ENCODE data around the gene VIL1. TPM values are rescaled to one million over a fixed set of nuclear protein-coding genes. Genes with fewer than 3 reads are reported as not detected.

The VIL1 gene
- total and polyA plus RNA-seq, 4 donors, result 0.06 to 0.77 (median 0.15) TPM

GRCh38 chr2:218384975-218385374, 33.9 kb upstream of the VIL1 start:
- 87 to 91% methylated on average over 9 of the region's 9 CpGs for WGBS, 2 donors
- H3K36me3 ChIP-seq (ENCODE audit: control insufficient read depth in 4 of 4, insufficient read depth in 4 of 4, low read length in 4 of 4), result no peaks in the 10 kb centered on the region
- H3K27me3 ChIP-seq (ENCODE audit: control insufficient read depth in 3 of 3, insufficient read depth in 3 of 3, low read length in 2 of 3), result no peaks in the 10 kb centered on the region
- H3K27ac ChIP-seq (ENCODE audit: low read depth in 1 of 2, low read length in 1 of 2), result no peak overlapping the region
- no peak overlapping the region for H3K9ac ChIP-seq (ENCODE audit: insufficient read depth in 1 of 2, low read length in 2 of 2)
- DNase-seq (no peak), ATAC-seq (ENCODE audit: insufficient read depth, low FRiP score) (no peak)
- no peaks in the 10 kb centered on the region for H3K9me3 ChIP-seq (ENCODE audit: control insufficient read depth in 4 of 4, insufficient read depth in 3 of 4, low read length in 3 of 4)
- H3K4me1 ChIP-seq (ENCODE audit: control insufficient read depth in 5 of 5, insufficient read depth in 5 of 5, low read length in 5 of 5), result peaks cover 0 to 6% (median 3%) of the 10 kb centered on the region in 5 donors
- TF ChIP-seq, protein P1, sequence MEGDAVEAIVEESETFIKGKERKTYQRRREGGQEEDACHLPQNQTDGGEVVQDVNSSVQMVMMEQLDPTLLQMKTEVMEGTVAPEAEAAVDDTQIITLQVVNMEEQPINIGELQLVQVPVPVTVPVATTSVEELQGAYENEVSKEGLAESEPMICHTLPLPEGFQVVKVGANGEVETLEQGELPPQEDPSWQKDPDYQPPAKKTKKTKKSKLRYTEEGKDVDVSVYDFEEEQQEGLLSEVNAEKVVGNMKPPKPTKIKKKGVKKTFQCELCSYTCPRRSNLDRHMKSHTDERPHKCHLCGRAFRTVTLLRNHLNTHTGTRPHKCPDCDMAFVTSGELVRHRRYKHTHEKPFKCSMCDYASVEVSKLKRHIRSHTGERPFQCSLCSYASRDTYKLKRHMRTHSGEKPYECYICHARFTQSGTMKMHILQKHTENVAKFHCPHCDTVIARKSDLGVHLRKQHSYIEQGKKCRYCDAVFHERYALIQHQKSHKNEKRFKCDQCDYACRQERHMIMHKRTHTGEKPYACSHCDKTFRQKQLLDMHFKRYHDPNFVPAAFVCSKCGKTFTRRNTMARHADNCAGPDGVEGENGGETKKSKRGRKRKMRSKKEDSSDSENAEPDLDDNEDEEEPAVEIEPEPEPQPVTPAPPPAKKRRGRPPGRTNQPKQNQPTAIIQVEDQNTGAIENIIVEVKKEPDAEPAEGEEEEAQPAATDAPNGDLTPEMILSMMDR (IDR thresholded peaks at IDR 0.05; ENCODE audit: control extremely low read depth, extremely low read depth), result no peak
- no peak overlapping the region for H3K4me3 ChIP-seq

GRCh38 chr2:218386505-218387368, 32.2 kb upstream of the VIL1 start:
- WGBS, 2 donors, result 69 to 70% methylated on average over 23 of the region's 23 CpGs
- Histone ChIP-seq H3K36me3 (ENCODE audit: control insufficient read depth in 4 of 4, insufficient read depth in 4 of 4, low read length in 4 of 4) (no peaks in the 10 kb centered on the region), H3K9me3 (ENCODE audit: control insufficient read depth in 4 of 4, insufficient read depth in 3 of 4, low read length in 3 of 4) (no peaks in the 10 kb centered on the region), H3K27ac (ENCODE audit: low read depth in 1 of 2, low read length in 1 of 2) (peak overlapping the region; percentile 22 to 82), H3K4me3 (no peak overlapping the region), H3K4me1 (ENCODE audit: control insufficient read depth in 5 of 5, insufficient read depth in 5 of 5, low read length in 5 of 5) (peaks cover 0 to 6% (median 3%) of the 10 kb centered on the region in 5 donors), H3K27me3 (ENCODE audit: control insufficient read depth in 3 of 3, insufficient read depth in 3 of 3, low read length in 2 of 3) (no peaks in the 10 kb centered on the region), H3K9ac (ENCODE audit: insufficient read depth in 1 of 2, low read length in 2 of 2) (no peak overlapping the region)
- DNase-seq (no peak), ATAC-seq (ENCODE audit: insufficient read depth, low FRiP score) (no peak)
- TF ChIP-seq, protein P1 (IDR thresholded peaks at IDR 0.05; ENCODE audit: control extremely low read depth, extremely low read depth), result no peak

DNA sequence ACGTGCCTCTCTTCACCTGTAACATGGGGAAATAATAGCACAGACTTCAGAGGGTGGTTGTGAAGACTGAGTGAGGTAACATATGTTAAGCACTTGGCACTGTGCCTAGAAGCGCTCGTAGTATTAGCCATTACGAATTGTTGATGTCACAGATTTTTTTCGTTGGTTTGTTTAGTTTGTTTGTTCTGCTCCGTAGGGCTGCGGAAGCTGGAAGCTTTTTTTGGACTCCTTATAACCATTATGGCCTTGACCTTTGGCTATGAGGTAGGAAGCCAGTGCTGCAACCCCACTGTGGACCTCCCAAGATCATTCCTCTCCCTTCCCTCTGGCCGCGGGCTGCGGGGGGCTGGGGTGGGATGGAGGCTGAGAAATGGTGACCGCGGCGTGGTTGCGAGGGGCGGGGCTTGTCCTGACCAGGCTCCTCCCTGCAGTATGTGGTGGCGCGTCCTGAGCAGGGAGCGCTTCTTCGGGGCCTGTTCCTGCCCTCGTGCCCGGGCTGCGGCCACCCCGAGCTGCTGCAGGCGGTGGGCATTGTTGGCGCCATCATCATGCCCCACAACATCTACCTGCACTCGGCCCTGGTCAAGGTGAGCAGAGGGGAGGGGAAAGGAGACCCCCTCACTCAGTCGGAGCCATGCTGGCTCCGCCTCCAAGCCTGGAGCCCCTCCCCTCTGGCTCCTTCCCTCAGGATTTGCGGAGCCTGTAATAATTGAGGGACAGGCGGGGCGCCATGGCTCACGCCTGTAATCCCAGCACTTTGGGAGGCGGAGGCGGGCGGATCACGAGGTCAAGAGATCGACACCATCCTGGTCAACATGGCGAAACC, 31.3 kb upstream of the VIL1 start:
- H3K36me3 ChIP-seq (ENCODE audit: control insufficient read depth in 4 of 4, insufficient read depth in 4 of 4, low read length in 4 of 4), result no peaks in the 10 kb centered on the region
- WGBS, 2 donors, result 14 to 15% methylated on average over 37 to 38 of the region's 38 CpGs
- peaks cover 0 to 6% (median 3%) of the 10 kb centered on the region in 5 donors for H3K4me1 ChIP-seq (ENCODE audit: control insufficient read depth in 5 of 5, insufficient read depth in 5 of 5, low read length in 5 of 5)
- no peaks in the 10 kb centered on the region for H3K9me3 ChIP-seq (ENCODE audit: control insufficient read depth in 4 of 4, insufficient read depth in 3 of 4, low read length in 3 of 4)
- DNase-seq (peak; percentile 89 to 95 (median 94)), ATAC-seq (ENCODE audit: insufficient read depth, low FRiP score) (peak; percentile 68)
- no peaks in the 10 kb centered on the region for H3K27me3 ChIP-seq (ENCODE audit: control insufficient read depth in 3 of 3, insufficient read depth in 3 of 3, low read length in 2 of 3)
- TF ChIP-seq, protein P1 (IDR thresholded peaks at IDR 0.05; ENCODE audit: control extremely low read depth, extremely low read depth), result no peak
- H3K27ac ChIP-seq (ENCODE audit: low read depth in 1 of 2, low read length in 1 of 2), result peak overlapping the region; percentile 22 to 82
- peak overlapping the region in 1 of 2 donors; percentile 61 for H3K9ac ChIP-seq (ENCODE audit: insufficient read depth in 1 of 2, low read length in 2 of 2)
- H3K4me3 ChIP-seq, result peak overlapping the region; percentile 9

All from lung (tissue), 12 donors.